Measurements from ENCODE around the gene CADPS.

DNA sequence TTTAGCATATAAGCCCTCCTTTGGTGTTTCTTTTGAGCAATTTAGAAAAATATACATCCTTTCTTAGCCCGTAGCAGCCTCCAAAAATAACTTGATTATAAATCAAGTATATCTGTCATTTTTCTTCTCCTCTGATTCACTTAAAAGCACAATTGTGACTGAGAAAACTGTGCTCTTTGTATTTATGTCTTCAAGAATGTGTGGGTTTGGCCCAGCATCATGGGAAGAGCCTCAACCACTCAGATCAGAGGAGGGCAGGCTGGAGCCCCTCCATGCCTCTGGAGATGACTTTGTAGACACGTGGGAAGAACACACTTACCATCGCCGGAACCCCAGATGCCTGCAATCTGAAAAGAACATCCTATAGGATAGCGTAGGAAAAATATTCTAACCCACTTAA, 378.1 kb downstream of the CADPS start:
- TF ChIP-seq POLR2A (IDR thresholded peaks at IDR 0.05): no peak
- TF ChIP-seq, protein P1, sequence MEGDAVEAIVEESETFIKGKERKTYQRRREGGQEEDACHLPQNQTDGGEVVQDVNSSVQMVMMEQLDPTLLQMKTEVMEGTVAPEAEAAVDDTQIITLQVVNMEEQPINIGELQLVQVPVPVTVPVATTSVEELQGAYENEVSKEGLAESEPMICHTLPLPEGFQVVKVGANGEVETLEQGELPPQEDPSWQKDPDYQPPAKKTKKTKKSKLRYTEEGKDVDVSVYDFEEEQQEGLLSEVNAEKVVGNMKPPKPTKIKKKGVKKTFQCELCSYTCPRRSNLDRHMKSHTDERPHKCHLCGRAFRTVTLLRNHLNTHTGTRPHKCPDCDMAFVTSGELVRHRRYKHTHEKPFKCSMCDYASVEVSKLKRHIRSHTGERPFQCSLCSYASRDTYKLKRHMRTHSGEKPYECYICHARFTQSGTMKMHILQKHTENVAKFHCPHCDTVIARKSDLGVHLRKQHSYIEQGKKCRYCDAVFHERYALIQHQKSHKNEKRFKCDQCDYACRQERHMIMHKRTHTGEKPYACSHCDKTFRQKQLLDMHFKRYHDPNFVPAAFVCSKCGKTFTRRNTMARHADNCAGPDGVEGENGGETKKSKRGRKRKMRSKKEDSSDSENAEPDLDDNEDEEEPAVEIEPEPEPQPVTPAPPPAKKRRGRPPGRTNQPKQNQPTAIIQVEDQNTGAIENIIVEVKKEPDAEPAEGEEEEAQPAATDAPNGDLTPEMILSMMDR (IDR thresholded peaks at IDR 0.05): no peak
